ENCODE measurements around the gene VWA3B. TPM values are rescaled to one million over a fixed set of nuclear protein-coding genes. Genes with fewer than 3 reads are reported as not detected.
"Not testable (repeated sequence)": the region's sequence is repeated elsewhere in the genome, so short reads cannot be mapped to it uniquely, and the experiment has no call there.

The VWA3B gene
- total RNA-seq, 1 donor from 2014 or later = not detected

- no peak for DNase-seq (ENCODE audit: low read depth in 2 of 2)
These were observed 155.0 kb downstream of the VWA3B start for GRCh38 chr2:98242003-98242402.

- DNase-seq (ENCODE audit: low read depth in 2 of 2) = no peak
These were observed 158.5 kb downstream of the VWA3B start for GRCh38 chr2:98245491-98245890.

- no peak for DNase-seq (ENCODE audit: low read depth in 2 of 2)
These were observed 160.4 kb downstream of the VWA3B start for GRCh38 chr2:98247383-98247782.

- no peak for DNase-seq (ENCODE audit: low read depth in 2 of 2)
These were observed 165.2 kb downstream of the VWA3B start for GRCh38 chr2:98252038-98252773.

GRCh38 chr2:98253461-98254070, 166.6 kb downstream of the VWA3B start:
- no peak for DNase-seq (ENCODE audit: low read depth in 2 of 2)

- DNase-seq (ENCODE audit: low read depth in 2 of 2) = no peak
These were observed 167.6 kb downstream of the VWA3B start for GRCh38 chr2:98254504-98255059.

GRCh38 chr2:98258906-98259305, 171.9 kb downstream of the VWA3B start:
- no peak for DNase-seq (ENCODE audit: low read depth in 2 of 2)

GRCh38 chr2:98263362-98263761, 176.4 kb downstream of the VWA3B start:
- DNase-seq (ENCODE audit: low read depth in 2 of 2) = no peak

- DNase-seq (ENCODE audit: low read depth in 2 of 2) = not testable (repeated sequence)
These were observed 181.3 kb downstream of the VWA3B start for GRCh38 chr2:98268225-98268624.

GRCh38 chr2:98269274-98269673, 182.3 kb downstream of the VWA3B start:
- peak; percentile 42 to 56 for DNase-seq (ENCODE audit: low read depth in 2 of 2)

- no peak for DNase-seq (ENCODE audit: low read depth in 2 of 2)
These were observed 182.9 kb downstream of the VWA3B start for GRCh38 chr2:98269830-98270229.

GRCh38 chr2:98277162-98277859, 190.3 kb downstream of the VWA3B start:
- no peak for DNase-seq (ENCODE audit: low read depth in 2 of 2)

GRCh38 chr2:98278074-98278473, 191.1 kb downstream of the VWA3B start:
- DNase-seq (ENCODE audit: low read depth in 2 of 2) = no peak

- DNase-seq (ENCODE audit: low read depth in 2 of 2) = peak in 1 of 2 donors; percentile 59
These were observed 193.6 kb downstream of the VWA3B start for GRCh38 chr2:98280376-98281102.

GRCh38 chr2:98281607-98282006, 194.6 kb downstream of the VWA3B start:
- DNase-seq (ENCODE audit: low read depth in 2 of 2) = no peak

GRCh38 chr2:98282109-98282508, 195.1 kb downstream of the VWA3B start:
- peak; percentile 32 to 64 for DNase-seq (ENCODE audit: low read depth in 2 of 2)

GRCh38 chr2:98293030-98293429, 206.1 kb downstream of the VWA3B start:
- DNase-seq (ENCODE audit: low read depth in 2 of 2) = no peak

GRCh38 chr2:98293931-98294687, 207.1 kb downstream of the VWA3B start:
- DNase-seq (ENCODE audit: low read depth in 2 of 2) = peak; percentile 97 to 98

- DNase-seq (ENCODE audit: low read depth in 2 of 2) = peak; percentile 63 to 79
These were observed 207.7 kb downstream of the VWA3B start for GRCh38 chr2:98294711-98295110.

- DNase-seq (ENCODE audit: low read depth in 2 of 2) = peak; percentile 32 to 69
These were observed 208.3 kb downstream of the VWA3B start for GRCh38 chr2:98295275-98295674.
